Astrocyte of the cerebellum (primary cell): Measurements from ENCODE around the gene PPP2R5C.

ENCODE experiments used
- DNase-seq: peaks from one replicate; pipeline ENCODE4 v3.0.0-alpha.2; 2011; ENCODE audit warnings: low read depth
- H3K4me3 ChIP-seq: 2 replicates; pipeline ENCODE4 v1.5.1; 2011; ENCODE audit warnings: mild to moderate bottlenecking, low read depth, low read length, moderate library complexity
- CTCF ChIP-seq: IDR thresholded peaks from 2 replicates; pipeline ENCODE4 v1.5.1; 2012; ENCODE audit warnings: low read length, low read depth, moderate library complexity, mild to moderate bottlenecking; ENCODE audit errors: missing control alignments
- in situ Hi-C: cut with HindIII; loops from 2 replicates; pipeline ENCODE4 v1.10.0; 2017; ENCODE audit warnings: low sequenced_read_pairs

The PPP2R5C gene

GRCh38 chr14:101955695-101956161 is 194.2 kb downstream of the PPP2R5C start:
- in situ Hi-C loops, result no loop called here
- TF ChIP-seq CTCF, result no peak

GRCh38 chr14:101956179-101956885 is 194.8 kb downstream of the PPP2R5C start:
- no peak for TF ChIP-seq CTCF
- in situ Hi-C loops, result no loop called here
- no peak for DNase-seq
- no peak overlapping the region for H3K4me3 ChIP-seq

More at GRCh38 chr14:101955695-101956161, 194.2 kb downstream of the PPP2R5C start:
- H3K4me3 ChIP-seq, result no peak overlapping the region
- DNase-seq, result no peak

- no peak for DNase-seq
- H3K4me3 ChIP-seq, result no peak overlapping the region
- in situ Hi-C loops, result no loop called here
- TF ChIP-seq CTCF, result no peak
These were observed 196.1 kb downstream of the PPP2R5C start for GRCh38 chr14:101957406-101958234.

- no peak for TF ChIP-seq CTCF
- in situ Hi-C loops, result no loop called here
- no peak for DNase-seq
- H3K4me3 ChIP-seq, result no peak overlapping the region
These were observed 197.1 kb downstream of the PPP2R5C start for GRCh38 chr14:101958418-101959180.

- in situ Hi-C loops, result no loop called here
- TF ChIP-seq CTCF, result no peak
- no peak for DNase-seq
- H3K4me3 ChIP-seq, result no peak overlapping the region
These were observed 197.8 kb downstream of the PPP2R5C start for GRCh38 chr14:101959277-101959676.

GRCh38 chr14:101960225-101960624 is 198.7 kb downstream of the PPP2R5C start:
- DNase-seq, result no peak
- H3K4me3 ChIP-seq, result no peak overlapping the region
- TF ChIP-seq CTCF, result peak; percentile 55
- in situ Hi-C loops, result no loop called here
